HFF-Myc (cell line): ENCODE results near the gene DUSP16.
"Not testable (repeated sequence)": the region's sequence is repeated elsewhere in the genome, so short reads cannot be mapped to it uniquely, and the experiment has no call there.

ENCODE experiments used
- DNase-seq: peaks from one replicate; pipeline ENCODE4 v3.0.0-alpha.2; 2011; ENCODE audit warnings: low read depth; ENCODE audit errors: extremely low read depth
- H3K4me3 ChIP-seq: replicated peaks from 2 replicates; pipeline ENCODE4 v1.5.1; 2011; ENCODE audit warnings: low read depth, mild to moderate bottlenecking, control low read depth, low read length
- TF ChIP-seq, protein P1 (sequence below): IDR thresholded peaks from 2 replicates; pipeline ENCODE4 v1.5.1; 2012; ENCODE audit warnings: mild to moderate bottlenecking, low read depth, low read length, control low read depth; ENCODE audit errors: missing control alignments

The DUSP16 gene

DNA sequence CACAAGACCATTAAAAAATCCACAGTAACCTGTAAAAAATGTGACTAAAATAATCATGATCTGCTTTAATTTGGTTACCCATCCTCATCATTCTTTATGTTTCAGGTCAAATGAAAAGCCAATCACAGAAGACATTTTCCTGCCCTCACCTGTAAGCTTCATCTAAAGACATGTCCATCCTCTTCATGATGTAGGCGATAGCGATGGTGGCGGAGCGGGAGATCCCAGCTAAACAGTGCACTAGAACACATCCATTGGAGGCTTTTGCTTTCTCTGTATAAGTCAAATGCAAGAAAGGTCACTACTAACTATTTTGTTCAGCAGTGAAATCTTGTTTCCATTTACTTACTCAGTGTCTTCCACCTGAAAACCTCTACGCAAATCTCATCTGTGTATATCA lies 82.6 kb downstream of the DUSP16 start:
- no peak for DNase-seq
- H3K4me3 ChIP-seq, result no peak overlapping the region
- TF ChIP-seq, protein P1, sequence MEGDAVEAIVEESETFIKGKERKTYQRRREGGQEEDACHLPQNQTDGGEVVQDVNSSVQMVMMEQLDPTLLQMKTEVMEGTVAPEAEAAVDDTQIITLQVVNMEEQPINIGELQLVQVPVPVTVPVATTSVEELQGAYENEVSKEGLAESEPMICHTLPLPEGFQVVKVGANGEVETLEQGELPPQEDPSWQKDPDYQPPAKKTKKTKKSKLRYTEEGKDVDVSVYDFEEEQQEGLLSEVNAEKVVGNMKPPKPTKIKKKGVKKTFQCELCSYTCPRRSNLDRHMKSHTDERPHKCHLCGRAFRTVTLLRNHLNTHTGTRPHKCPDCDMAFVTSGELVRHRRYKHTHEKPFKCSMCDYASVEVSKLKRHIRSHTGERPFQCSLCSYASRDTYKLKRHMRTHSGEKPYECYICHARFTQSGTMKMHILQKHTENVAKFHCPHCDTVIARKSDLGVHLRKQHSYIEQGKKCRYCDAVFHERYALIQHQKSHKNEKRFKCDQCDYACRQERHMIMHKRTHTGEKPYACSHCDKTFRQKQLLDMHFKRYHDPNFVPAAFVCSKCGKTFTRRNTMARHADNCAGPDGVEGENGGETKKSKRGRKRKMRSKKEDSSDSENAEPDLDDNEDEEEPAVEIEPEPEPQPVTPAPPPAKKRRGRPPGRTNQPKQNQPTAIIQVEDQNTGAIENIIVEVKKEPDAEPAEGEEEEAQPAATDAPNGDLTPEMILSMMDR, result no peak

DNA sequence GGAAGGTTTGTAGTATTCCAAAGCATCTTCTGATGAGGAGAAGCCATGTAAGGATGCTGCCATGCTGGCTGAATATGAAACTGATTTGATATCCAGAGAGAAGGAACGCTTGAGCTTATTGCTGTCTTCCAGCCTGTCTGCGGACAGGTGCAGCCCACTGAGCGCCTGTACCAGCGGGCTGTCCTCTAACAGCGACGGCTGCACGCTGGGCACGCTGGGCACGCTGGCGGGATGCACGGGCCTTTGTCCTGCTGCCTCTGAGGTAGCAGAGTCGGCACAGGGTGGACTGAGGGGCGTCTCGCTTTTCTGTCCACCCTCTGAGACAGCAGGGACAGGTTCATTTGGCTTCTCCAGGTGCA lies 85.2 kb downstream of the DUSP16 start:
- no peak for DNase-seq
- H3K4me3 ChIP-seq, result no peak overlapping the region
- TF ChIP-seq, protein P1, result no peak

GRCh38 chr12:12476857-12477531 lies 85.7 kb downstream of the DUSP16 start:
- TF ChIP-seq, protein P1, result no peak
- H3K4me3 ChIP-seq, result no peak overlapping the region
- DNase-seq, result no peak

DNA sequence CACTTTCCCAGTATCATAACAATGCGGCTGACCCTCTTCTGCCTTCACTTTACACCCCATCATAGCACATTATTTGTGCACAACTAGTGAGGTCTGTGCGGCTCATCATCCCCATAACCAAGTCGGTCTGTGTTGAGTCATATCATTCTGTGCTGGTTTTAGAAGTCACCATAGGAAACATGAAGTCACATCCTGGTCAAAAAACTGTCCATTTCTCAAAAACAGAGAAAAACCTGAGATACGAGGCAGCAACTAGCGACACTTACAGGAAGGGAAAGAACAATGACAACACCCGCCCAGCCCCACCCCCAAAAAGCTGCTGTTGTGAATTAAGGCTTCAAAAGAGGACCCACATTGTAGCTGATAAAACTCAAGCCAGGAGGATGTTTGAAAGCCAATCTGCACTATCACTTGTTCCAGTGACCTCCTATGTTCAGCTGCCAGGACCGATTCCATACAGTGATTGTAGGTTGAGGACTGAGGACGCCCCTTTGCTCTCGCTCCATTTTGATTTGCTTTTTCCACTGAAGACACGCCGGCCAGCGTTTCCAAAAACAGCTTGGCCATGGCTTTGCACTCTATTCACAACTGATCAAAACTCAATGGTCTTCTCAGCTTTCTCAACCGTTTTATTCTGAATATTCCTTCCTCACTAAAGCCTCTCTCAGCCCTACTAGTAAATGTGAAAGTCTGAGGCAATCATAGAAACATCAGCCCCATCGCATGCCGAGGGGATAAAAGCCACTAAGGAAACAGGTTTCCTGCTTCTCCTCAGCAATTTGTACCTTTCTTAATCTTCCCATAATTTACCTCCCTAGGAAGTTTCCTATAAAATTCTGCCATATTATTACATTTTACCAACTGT lies 87.5 kb downstream of the DUSP16 start:
- no peak for DNase-seq
- TF ChIP-seq, protein P1, result no peak
- no peak overlapping the region for H3K4me3 ChIP-seq

GRCh38 chr12:12474471-12474928 lies 88.2 kb downstream of the DUSP16 start:
- TF ChIP-seq, protein P1, result no peak
- no peak overlapping the region for H3K4me3 ChIP-seq
- no peak for DNase-seq

GRCh38 chr12:12473223-12473622 lies 89.4 kb downstream of the DUSP16 start:
- no peak overlapping the region for H3K4me3 ChIP-seq
- TF ChIP-seq, protein P1, result no peak
- DNase-seq, result no peak

DNA sequence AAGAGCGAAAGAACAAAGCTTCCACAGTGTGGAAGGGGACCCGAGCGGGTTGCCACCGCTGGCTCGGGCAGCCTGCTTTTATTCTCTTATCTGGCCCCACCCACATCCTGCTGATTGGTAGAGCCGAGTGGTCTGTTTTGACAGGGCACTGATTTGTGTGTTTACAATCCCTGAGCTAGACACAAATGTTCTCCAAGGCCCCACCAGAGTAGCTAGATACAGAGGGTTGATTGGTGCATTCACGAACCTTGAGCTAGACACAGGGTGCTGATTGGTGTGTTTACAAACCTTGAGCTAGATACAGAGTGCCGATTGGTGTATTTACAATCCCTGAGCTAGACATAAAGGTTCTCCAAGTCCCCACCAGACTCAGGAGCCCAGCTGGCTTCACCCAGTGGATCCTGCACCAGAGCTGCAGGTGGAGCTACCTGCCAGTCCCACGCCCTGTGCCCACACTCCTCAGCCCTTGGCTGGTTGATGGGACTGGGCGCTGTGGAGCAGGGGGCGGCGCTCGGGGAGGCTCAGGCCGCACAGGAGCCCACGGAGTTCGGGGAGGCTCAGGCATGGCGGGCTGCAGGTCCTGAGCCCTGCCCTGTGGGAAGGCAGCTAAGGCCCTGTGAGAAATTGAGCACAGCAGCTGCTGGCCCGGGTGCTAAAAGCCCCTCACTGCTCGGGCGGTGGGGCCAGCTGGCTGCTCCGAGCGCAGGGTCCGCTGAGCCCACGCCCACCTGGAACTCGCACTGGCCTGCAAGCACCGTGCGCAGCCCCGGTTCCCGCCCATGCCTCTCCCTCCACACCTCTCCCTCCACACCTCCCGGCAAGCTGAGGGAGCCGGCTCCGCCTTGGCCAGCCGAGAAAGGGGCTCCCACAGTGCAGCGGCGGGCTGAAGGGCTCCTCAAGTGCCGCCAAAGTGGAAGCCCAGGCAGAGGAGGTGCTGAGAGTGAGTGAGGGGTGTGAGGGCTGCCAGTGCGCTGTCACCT lies 90.4 kb downstream of the DUSP16 start:
- not testable (repeated sequence) for H3K4me3 ChIP-seq, DNase-seq
